Muscle layer of duodenum (tissue), 2 donors: ENCODE measurements around the gene LRP1-AS.
A peak's percentile ranks its signal among the peaks of the same experiment; 100 is the strongest.

Experiments
- H3K27ac ChIP-seq: one replicate; pipeline ENCODE4 v1.7.0; 2013; ENCODE audit warnings: mild to moderate bottlenecking, low read length
- H3K27me3 ChIP-seq: one replicate; pipeline ENCODE4 v1.7.0; 2013; ENCODE audit warnings: low read depth, mild to moderate bottlenecking, control low read depth, low read length
- H3K36me3 ChIP-seq, 2 donors: one replicate each; pipeline ENCODE4 v1.7.0; 2013; ENCODE audit warnings: low read length in 2 of 2, control low read depth in 1 of 2, mild to moderate bottlenecking in 1 of 2; ENCODE audit not compliant: insufficient read depth in 2 of 2, control insufficient read depth in 1 of 2
- H3K4me1 ChIP-seq, 2 donors: one replicate each; pipeline ENCODE4 v1.7.0; 2013; ENCODE audit warnings: low read length in 2 of 2, mild to moderate bottlenecking in 2 of 2, control low read depth in 1 of 2, moderate library complexity in 1 of 2; ENCODE audit not compliant: insufficient read depth in 2 of 2, control insufficient read depth in 1 of 2
- H3K4me3 ChIP-seq, 2 donors: one replicate each; pipeline ENCODE4 v1.7.0; 2013; ENCODE audit warnings: low read length in 2 of 2, low read depth in 1 of 2, mild to moderate bottlenecking in 1 of 2
- H3K9me3 ChIP-seq, 2 donors: one replicate each; pipeline ENCODE4 v1.7.0; 2013; ENCODE audit warnings: low read length in 2 of 2, control low read depth in 1 of 2, mild to moderate bottlenecking in 1 of 2; ENCODE audit not compliant: control insufficient read depth in 1 of 2
- donor health status: healthy.

The LRP1-AS gene

DNA sequence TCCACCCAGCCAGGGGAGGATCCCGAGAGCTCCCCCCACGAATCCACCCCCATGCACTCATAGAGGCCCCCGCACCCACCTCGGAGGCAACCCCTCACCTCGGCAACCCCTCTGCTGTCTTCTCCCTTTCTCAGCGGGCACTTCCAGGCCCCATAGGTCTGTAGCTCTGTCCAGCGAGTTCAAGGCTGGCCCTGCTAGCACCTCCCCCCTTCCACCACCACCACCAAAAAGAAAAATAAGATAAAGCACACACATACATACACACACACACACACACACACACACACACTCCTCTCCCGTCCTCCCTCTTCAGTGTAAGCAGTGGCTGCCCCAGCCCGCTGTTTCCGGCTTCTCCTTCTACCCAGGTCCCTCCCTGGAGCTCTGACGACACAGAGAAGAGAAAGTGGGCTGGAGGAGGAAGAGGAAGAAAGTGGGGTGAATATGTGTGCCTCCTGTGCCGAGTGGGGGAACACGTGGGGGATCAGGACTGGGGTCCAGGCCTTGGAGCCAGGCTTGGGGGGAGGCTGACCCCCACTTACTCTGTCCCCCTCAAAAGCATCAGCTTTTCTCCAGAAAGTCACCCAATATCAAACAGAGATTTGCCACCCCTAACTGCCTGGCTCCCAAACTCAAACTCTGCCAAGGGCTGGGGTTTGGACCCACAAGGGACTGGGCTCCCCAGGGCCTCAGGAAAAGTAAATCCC, 36.2 kb downstream of the LRP1-AS start, which contains the start of gene STAT6:
TSS of gene STAT6 (minus strand) at position 332 of the 704 bp plus-strand sequence. CDS start 3,084 bp downstream, outside the sequence.
- Histone ChIP-seq H3K4me1 (peaks cover 20 to 43% of the 10 kb centered on the region in 2 donors), H3K27ac (peak within 1 kb of the TSS; percentile 100)

DNA sequence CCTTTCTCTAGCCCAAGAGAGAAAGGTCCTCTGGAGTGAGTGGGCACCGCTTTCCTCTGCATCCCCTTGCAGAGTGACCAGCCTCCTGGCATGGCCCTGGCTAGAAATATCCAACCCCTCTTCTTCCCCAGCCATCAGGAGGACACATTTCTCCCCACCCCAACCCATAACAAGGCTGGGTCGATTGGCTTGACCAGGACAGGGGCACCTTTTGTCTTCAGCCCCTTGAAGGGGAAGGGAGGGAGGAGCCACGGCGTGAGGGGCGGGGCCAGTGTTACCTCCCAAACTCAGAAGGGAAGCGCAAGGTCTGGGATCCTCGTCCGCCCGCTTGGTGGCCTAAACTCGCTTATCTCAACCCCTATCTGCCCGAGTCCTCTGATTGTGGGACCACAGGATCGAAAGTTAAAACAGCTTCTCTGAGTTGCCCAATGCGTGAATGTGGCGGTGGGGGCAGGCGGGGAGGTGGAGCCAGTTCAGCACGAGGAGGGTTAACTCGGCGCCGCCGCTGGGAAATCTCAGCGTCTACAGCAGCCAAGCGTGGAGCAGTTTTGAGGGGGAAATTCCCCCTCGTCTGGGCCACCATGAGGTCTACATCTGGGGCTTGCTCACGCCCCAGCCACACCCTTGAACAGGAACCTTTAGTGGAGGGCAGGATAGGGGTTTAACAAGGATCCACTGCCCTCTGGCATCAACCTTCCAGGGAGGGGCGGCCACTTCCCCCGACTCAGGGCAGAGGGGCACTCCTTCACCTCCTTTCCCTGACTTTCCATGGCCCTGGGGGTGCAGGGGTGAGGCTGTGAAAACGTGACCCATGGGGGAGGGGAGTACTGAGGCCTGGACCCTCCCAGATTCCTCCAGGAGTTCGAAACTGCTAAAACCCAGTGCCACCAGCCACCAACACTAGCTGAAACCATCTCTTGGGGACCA, 37.1 kb downstream of the LRP1-AS start:
- Histone ChIP-seq H3K36me3 (peaks cover 25 to 29% of the 10 kb centered on the region in 2 donors), H3K27me3 (no peaks in the 10 kb centered on the region), H3K4me3 (peak overlapping the region; percentile 93 to 95), H3K9me3 (no peaks in the 10 kb centered on the region), H3K27ac (peak overlapping the region; percentile 100), H3K4me1 (peaks cover 20 to 48% of the 10 kb centered on the region in 2 donors)

More for the DNA sequence above, 36.2 kb downstream of the LRP1-AS start, which contains the start of gene STAT6:
- Histone ChIP-seq H3K27me3 (no peaks in the 10 kb centered on the region), H3K9me3 (no peaks in the 10 kb centered on the region), H3K36me3 (peaks cover 17 to 21% of the 10 kb centered on the region in 2 donors), H3K4me3 (peak within 1 kb of the TSS; percentile 93 to 95)

DNA sequence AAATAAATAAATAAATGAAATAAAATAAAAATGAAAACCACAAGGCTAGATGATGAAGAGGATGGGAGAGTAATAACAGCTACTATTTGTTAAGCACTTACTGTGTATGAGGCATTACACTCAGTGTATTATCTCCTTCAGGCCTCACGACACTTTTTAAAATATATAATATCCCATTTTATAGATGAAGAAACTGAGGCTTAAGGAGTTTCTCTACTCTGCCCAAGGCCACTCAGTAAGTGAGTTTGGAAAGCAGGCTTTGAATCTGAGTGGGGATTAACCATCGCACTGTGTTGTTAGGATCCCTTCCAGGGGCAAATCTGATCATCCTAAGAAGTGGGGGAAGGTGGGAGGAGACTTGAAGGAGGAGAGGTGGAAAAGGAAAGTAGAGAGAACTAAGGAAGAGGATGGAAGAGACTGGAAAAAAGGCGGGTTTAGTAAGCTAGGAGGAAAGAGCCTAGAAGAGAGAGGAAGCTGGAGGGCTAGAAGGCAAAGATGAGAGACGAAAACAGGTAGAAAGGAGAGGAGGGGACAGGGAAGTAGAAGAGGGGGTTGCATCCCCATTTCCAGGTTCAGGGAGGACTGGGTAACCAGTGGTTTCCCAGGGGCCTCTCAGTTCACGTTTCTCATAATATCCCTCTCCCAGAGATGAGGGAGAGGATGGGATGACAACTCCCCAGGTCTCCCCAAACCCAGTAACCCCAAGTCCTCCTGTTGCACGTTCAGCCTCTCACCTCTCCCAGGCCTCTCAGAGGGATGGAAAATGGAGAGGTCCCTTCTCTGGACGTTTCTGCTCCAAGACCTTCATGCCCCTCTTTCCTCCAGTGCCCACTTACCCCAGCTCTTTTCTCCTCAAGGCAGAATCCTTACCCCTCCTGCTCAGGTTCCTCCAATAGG, 38.0 kb downstream of the LRP1-AS start:
- H3K27me3 ChIP-seq: no peaks in the 10 kb centered on the region
- H3K4me3 ChIP-seq: peak overlapping the region; percentile 93 to 95
- H3K27ac ChIP-seq: peak overlapping the region; percentile 100
- H3K4me1 ChIP-seq: peaks cover 20 to 48% of the 10 kb centered on the region in 2 donors
- peaks cover 34 to 39% of the 10 kb centered on the region in 2 donors for H3K36me3 ChIP-seq
- no peaks in the 10 kb centered on the region for H3K9me3 ChIP-seq

DNA sequence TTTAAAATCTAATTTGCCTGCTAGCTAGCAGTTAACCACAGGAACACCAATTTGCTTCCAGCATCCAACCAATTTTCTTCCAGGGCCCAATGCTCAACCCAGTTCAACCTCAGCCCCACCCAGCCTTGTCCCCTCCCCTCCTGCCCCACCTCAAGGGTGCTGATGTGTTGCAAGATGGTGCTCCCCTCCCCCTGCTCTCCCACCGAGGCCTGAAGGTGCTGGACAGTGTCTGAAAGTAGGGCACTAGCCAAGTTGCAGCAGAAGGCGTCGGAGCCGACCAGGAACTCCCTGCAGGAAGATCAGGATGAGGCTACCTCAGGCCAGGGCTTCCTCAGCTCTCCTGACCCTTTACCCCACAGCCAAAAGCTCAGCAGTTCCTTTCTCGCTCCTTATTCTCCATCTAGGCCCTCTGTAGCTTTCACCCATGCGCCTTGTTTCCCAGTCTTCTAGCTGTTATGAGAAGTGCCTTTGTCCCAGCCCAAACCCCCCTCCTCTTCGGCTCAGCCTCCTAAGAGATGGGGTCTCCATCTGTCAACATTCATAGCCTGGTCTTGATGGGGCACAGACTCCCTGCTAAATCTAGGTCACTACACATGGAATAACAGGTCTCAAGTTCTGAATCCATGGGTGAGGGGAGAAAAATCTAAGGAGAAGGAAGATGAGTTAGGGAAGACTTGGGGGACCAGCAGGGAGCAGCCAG, 39.8 kb downstream of the LRP1-AS start:
- Histone ChIP-seq H3K36me3 (peaks cover 35 to 48% of the 10 kb centered on the region in 2 donors), H3K4me3 (no peak overlapping the region), H3K27me3 (no peaks in the 10 kb centered on the region), H3K4me1 (peaks cover 20 to 46% of the 10 kb centered on the region in 2 donors), H3K27ac (no peak overlapping the region), H3K9me3 (no peaks in the 10 kb centered on the region)

DNA sequence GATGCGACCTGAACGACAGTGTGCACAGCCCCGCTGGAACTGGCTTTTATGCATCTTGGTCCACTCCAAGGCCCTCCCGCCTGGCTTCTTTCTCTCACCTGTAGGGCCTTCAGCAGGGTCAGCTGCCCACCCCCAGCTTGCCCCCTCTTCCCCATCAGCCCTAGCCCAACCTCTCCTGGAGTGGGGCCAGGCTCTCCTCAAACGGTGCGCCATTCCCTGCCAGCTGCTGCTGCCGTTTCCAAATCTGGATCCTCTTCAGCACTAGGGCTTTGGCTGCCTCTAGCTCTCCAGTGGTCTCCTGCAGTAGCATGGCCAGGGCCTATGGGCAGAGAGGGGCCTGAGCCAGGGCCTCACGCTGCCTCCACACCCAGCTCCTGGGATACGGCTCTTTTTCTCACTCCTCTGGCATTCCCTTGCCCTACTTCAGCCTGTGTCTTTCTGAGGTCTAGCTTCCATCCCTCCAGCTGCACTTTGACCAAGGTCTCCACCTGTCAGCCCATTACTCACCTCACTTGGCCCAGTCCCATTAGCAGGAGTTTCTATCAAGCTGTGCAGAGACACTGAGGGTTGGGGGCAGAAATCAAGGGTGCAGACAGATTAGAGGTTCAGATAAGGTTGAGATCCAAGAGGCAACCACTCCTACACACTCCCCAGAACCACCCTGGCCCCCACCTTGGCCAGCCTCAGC, 41.3 kb downstream of the LRP1-AS start:
- Histone ChIP-seq H3K27ac (no peak overlapping the region), H3K4me1 (peaks cover 20 to 42% of the 10 kb centered on the region in 2 donors), H3K27me3 (no peaks in the 10 kb centered on the region), H3K36me3 (peaks cover 35 to 53% of the 10 kb centered on the region in 2 donors), H3K4me3 (no peak overlapping the region), H3K9me3 (no peaks in the 10 kb centered on the region)

DNA sequence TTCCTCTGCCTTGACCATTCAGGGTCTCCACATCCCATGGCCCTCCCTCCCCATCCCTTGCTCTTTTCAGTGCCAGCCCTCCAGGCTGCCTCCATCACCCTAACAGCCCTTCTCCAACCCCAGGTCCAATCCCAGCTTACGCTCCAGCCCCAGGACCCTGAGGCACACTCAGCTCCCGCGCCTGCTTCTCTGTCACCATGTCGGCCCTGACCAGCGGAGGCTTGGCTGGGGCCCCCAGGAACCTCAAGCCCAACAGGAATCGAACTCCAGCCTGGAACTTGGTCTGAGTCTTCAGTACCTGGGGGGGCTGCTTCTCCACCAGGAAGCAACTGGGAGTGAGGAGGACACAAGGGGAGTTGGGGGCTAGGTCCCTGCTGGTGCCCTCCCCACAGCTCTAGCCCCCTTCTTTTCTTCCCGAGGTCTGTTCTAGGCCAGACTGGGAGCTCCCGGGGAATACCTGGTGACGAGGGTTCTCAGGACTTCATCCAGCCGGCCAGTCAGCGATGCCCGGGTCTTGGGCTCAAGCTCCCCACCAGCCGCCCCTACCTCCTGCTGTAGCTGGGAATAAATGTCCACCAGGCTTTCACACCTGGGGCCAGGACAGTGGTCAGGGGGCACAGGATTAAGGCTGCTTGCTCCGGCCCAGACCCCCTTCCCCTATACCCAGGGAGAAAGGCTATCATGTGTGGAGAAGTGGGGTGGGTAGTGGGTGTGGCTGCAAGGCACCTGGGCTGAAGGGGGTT, 42.2 kb downstream of the LRP1-AS start:
- Histone ChIP-seq H3K9me3 (no peaks in the 10 kb centered on the region), H3K27me3 (no peaks in the 10 kb centered on the region), H3K36me3 (peaks cover 38 to 54% of the 10 kb centered on the region in 2 donors), H3K4me1 (peaks cover 20 to 42% of the 10 kb centered on the region in 2 donors), H3K27ac (no peak overlapping the region), H3K4me3 (no peak overlapping the region)

DNA sequence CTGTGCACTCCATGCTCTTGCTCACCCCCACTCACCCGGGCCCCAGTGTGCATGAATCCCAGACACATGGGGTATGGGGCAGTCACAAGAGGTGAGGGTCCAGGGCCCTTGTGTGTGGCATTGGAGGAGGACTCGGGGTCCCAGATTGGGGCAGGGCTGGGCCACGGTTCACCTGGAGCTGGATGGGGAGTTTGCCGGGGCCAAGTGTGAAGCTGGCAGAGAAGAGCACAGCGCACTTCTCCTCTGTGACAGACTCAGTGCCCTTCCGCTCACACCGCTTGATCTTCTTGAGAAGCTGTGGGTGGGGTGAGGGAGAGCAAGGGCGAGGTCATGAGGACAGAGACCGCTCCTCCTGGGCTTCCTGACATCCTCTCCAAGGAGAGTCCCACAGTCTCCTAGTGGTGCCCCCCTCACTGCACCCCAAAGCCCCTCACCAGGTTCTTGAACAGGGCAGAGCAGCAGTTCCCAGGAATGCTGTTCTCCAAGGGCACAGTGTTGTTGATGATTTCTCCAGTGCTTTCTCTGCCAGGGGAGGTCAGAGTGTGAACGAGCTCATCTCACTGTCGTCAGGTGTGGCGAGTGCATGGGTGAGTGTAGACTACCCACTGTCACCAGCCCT, 43.0 kb downstream of the LRP1-AS start:
- no peaks in the 10 kb centered on the region for H3K9me3 ChIP-seq
- peaks cover 13 to 34% of the 10 kb centered on the region in 2 donors for H3K4me1 ChIP-seq
- H3K36me3 ChIP-seq: peaks cover 44 to 62% of the 10 kb centered on the region in 2 donors
- H3K4me3 ChIP-seq: no peak overlapping the region
- H3K27me3 ChIP-seq: no peaks in the 10 kb centered on the region
- H3K27ac ChIP-seq: no peak overlapping the region

DNA sequence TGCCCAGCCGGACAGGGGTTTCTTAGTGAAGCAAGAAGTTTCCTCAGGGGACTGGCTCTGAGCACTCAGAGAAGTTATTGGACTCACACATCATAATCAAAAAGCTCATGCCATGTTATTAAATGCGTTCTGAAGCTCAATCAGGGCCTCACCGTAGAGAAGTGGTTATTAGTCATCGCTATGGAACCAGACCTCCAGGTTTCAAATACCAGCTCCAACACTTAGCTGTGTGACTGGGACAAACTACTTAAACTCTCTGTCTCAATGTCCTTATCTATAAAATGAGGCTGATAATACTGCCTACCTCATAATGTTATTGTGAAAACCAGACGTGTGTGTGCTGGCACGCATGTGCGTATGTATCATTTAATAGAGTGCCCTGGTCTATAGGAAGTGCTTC, 43.6 kb downstream of the LRP1-AS start:
- no peaks in the 10 kb centered on the region for H3K9me3 ChIP-seq

DNA sequence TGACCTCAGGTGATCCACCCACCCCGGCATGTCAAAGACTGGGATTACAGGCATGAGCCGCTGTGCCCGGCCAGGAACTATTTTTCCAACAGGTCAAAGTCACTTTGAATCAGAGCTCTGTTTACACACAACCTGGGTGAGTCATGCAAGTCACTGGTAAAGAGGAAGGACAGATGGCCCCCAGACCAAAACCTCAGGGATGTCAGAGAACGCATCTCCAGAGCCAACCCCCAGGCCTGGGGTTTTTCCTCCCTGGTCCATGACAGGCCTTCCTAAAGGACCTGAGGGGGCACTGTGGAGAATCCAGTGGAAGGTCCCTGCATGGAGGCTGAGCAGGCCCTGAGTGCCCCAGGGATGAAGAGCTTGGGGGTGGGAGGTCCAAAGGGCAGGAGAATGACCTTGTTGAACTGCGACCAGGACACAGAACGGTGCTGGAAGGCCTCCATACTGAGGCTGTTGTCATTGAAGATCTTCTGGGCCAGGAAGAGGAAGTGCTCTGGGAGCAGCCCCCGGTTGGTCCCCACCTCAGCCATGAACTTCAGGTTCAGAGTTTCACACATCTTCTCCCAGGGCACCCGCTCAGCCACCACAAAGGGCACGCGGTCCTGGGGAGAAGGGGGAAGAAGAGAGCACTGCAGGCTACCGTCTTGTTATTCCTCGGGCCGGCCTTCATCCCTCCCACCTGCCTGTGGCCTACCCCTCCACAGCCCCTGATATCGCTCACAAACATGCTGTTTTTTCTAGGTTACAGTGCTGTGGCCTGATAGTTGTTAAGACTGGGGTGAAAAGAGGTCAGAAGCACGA, 45.3 kb downstream of the LRP1-AS start:
- H3K9me3 ChIP-seq: no peaks in the 10 kb centered on the region
- no peaks in the 10 kb centered on the region for H3K27me3 ChIP-seq
- peaks cover 59 to 77% of the 10 kb centered on the region in 2 donors for H3K36me3 ChIP-seq
- no peak overlapping the region for H3K4me3 ChIP-seq
- H3K27ac ChIP-seq: no peak overlapping the region
- peaks cover 0 to 14% of the 10 kb centered on the region in 2 donors for H3K4me1 ChIP-seq

More for the DNA sequence above, 43.6 kb downstream of the LRP1-AS start:
- H3K4me1 ChIP-seq: peaks cover 11 to 30% of the 10 kb centered on the region in 2 donors
- H3K27ac ChIP-seq: no peak overlapping the region
- H3K4me3 ChIP-seq: no peak overlapping the region
- no peaks in the 10 kb centered on the region for H3K27me3 ChIP-seq
- peaks cover 49 to 67% of the 10 kb centered on the region in 2 donors for H3K36me3 ChIP-seq
